ENCODE results near the gene DOC2A. TPM values are rescaled to one million over a fixed set of nuclear protein-coding genes. Genes with fewer than 3 reads are reported as not detected.

DOC2A gene
- total RNA-seq, 2 donors from 2014 or later, result 6.2 to 9.9 TPM

GRCh38 chr16:29972992-29973383 lies 37.8 kb downstream of the DOC2A start:
- Histone ChIP-seq H3K4me3 (ENCODE audit: low read length) (no peak overlapping the region), H3K9me3 (ENCODE audit: control insufficient read depth, low read length) (peaks cover 14% of the 10 kb centered on the region), H3K9ac (ENCODE audit: extremely low read depth, low read length, poor library complexity, severe bottlenecking) (no peak overlapping the region), H3K27ac (ENCODE audit: low read depth, low read length) (no peak overlapping the region), H3K36me3 (ENCODE audit: control insufficient read depth, insufficient read depth, low read length) (peaks cover 45% of the 10 kb centered on the region), H3K27me3 (ENCODE audit: control insufficient read depth, insufficient read depth, low read length, poor library complexity, severe bottlenecking) (no peaks in the 10 kb centered on the region), H3K4me1 (ENCODE audit: control insufficient read depth, insufficient read depth, low read length) (peaks cover 9% of the 10 kb centered on the region)
- whole genome bisulfite sequencing, 2 experiments (ENCODE audit: insufficient coverage in 1 of 2, insufficient read length in 1 of 2), result 79 to 85% methylated on average over 6 of the region's 6 CpGs
- peaks cover 21% of the 10 kb centered on the region for H3K4me1 Mint-ChIP-seq
- H3K27me3 Mint-ChIP-seq (ENCODE audit: insufficient read depth), result peaks cover 4% of the 10 kb centered on the region
- H3K27ac Mint-ChIP-seq, result peak overlapping the region; percentile 44
- TF ChIP-seq CTCF (conservative IDR thresholded peaks at IDR 0.05), result no peak
- H3K9me3 Mint-ChIP-seq, result peaks cover 13% of the 10 kb centered on the region
- peak overlapping the region; percentile 90 for H3K4me3 Mint-ChIP-seq
- peaks cover 42% of the 10 kb centered on the region for H3K36me3 Mint-ChIP-seq (ENCODE audit: low read depth)
- no peak for DNase-seq

- Mint-ChIP-seq H3K36me3 (ENCODE audit: low read depth) (peaks cover 45% of the 10 kb centered on the region), H3K4me1 (peaks cover 21% of the 10 kb centered on the region), H3K27ac (no peak overlapping the region), H3K9me3 (peaks cover 13% of the 10 kb centered on the region), H3K4me3 (no peak overlapping the region), H3K27me3 (ENCODE audit: insufficient read depth) (peaks cover 4% of the 10 kb centered on the region)
- H3K9me3 ChIP-seq (ENCODE audit: control insufficient read depth, low read length), result peaks cover 14% of the 10 kb centered on the region
- WGBS, 2 experiments (ENCODE audit: insufficient coverage in 1 of 2, insufficient read length in 1 of 2), result 80 to 100% methylated on average over 1 of the region's 1 CpG
- TF ChIP-seq CTCF (conservative IDR thresholded peaks at IDR 0.05), result no peak
- no peak for DNase-seq
- H3K27me3 ChIP-seq (ENCODE audit: control insufficient read depth, insufficient read depth, low read length, poor library complexity, severe bottlenecking), result no peaks in the 10 kb centered on the region
- H3K36me3 ChIP-seq (ENCODE audit: control insufficient read depth, insufficient read depth, low read length), result peaks cover 45% of the 10 kb centered on the region
- peaks cover 9% of the 10 kb centered on the region for H3K4me1 ChIP-seq (ENCODE audit: control insufficient read depth, insufficient read depth, low read length)
- no peak overlapping the region for H3K4me3 ChIP-seq (ENCODE audit: low read length)
- no peak overlapping the region for H3K9ac ChIP-seq (ENCODE audit: extremely low read depth, low read length, poor library complexity, severe bottlenecking)
- H3K27ac ChIP-seq (ENCODE audit: low read depth, low read length), result no peak overlapping the region
These were observed 38.3 kb downstream of the DOC2A start for GRCh38 chr16:29972500-29972899.

GRCh38 chr16:29971304-29971703 lies 39.5 kb downstream of the DOC2A start:
- no peak overlapping the region for H3K27ac ChIP-seq (ENCODE audit: low read depth, low read length)
- H3K36me3 ChIP-seq (ENCODE audit: control insufficient read depth, insufficient read depth, low read length), result peaks cover 51% of the 10 kb centered on the region

More at GRCh38 chr16:29971304-29971703, 39.5 kb downstream of the DOC2A start:
- no peak for DNase-seq
- H3K4me1 ChIP-seq (ENCODE audit: control insufficient read depth, insufficient read depth, low read length), result peaks cover 2% of the 10 kb centered on the region
- Mint-ChIP-seq H3K27ac (no peak overlapping the region), H3K9me3 (peaks cover 13% of the 10 kb centered on the region), H3K27me3 (ENCODE audit: insufficient read depth) (peaks cover 4% of the 10 kb centered on the region), H3K4me3 (no peak overlapping the region), H3K36me3 (ENCODE audit: low read depth) (peaks cover 45% of the 10 kb centered on the region), H3K4me1 (peaks cover 15% of the 10 kb centered on the region)
- H3K27me3 ChIP-seq (ENCODE audit: control insufficient read depth, insufficient read depth, low read length, poor library complexity, severe bottlenecking), result no peaks in the 10 kb centered on the region
- no peak overlapping the region for H3K4me3 ChIP-seq (ENCODE audit: low read length)
- TF ChIP-seq CTCF (conservative IDR thresholded peaks at IDR 0.05), result no peak
- H3K9ac ChIP-seq (ENCODE audit: extremely low read depth, low read length, poor library complexity, severe bottlenecking), result no peak overlapping the region
- 92% methylated on average over 8 of the region's 8 CpGs; no CpG with 5 or more reads in 1 of the 2 experiments for whole genome bisulfite sequencing, 2 experiments (ENCODE audit: insufficient coverage in 1 of 2, insufficient read length in 1 of 2)
- peaks cover 14% of the 10 kb centered on the region for H3K9me3 ChIP-seq (ENCODE audit: control insufficient read depth, low read length)

Data from endodermal cell (in vitro differentiated cells).